CD4-positive, alpha-beta T cell treated with Interleukin-10 for 1 hour (primary cell): ENCODE measurements around the gene TEX11.
"Not testable (repeated sequence)": the region's sequence is repeated elsewhere in the genome, so short reads cannot be mapped to it uniquely, and the experiment has no call there.

Experiments used
- DNase-seq: peaks from one replicate; pipeline ENCODE4 v3.0.0-alpha.2; 2020

TEX11 gene

GRCh38 chrX:70569922-70570576 is 338.5 kb downstream of the TEX11 start:
- DNase-seq: not testable (repeated sequence)

DNA sequence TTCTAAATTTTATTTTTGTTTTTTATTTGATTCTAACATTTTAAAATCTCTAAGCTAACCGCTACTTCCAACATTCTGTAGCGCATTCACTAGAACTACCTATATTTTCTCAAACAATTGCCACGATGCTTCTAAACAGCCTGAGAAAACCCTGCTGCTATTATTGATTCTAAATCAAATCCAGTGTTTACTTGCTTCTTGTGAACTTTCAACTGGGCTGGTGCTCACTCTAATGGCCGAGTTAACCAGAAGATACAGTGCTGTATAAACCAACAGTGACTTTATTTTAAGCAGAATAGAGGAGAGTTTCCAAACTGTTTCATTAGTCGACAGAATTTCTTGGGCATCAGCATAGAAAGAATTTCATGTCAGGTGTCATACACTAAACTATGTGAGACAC is 353.6 kb downstream of the TEX11 start:
- no peak for DNase-seq

DNA sequence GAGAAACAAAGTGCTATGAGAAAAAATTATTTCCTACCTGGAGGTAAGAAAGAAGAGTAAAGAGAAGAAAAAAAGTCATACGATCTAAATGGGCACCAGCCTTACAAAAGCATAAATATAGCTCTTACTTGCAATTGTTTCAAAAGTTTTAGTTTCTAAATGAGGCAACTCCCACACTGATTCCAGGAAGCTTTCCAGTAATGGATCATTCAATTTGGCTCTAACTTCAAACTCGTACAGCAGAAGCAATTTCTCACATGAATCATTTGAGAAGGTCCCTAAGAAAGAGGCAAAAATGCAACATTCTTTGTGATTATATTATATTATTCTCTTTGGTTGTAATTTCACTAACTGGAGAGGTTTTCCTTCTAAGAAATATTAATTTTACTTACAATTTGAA is 354.0 kb downstream of the TEX11 start:
- DNase-seq: no peak

DNA sequence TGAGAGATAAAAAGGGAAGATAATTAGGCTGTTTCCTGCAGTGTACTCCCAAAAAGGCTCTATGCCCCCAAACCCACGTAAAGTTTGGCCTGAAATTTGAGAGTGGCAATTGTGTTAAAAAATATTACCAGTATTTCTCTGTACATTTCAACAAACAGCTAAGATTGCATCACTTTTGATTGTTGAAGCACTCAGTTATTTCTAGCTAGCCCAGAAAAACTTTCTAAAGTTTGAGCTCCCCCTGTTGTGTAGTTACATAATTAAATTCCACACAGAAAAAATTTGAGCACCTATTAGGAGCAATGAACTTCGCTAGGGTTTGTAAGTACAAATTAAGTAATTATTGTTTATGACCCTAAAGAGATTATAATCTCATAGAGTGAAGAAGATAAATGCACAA is 354.4 kb downstream of the TEX11 start:
- DNase-seq: peak; percentile 15

- DNase-seq: no peak
Measured at GRCh38 chrX:70553516-70553915, 355.0 kb downstream of the TEX11 start.

GRCh38 chrX:70552130-70552704 is 356.3 kb downstream of the TEX11 start:
- no peak for DNase-seq

DNA sequence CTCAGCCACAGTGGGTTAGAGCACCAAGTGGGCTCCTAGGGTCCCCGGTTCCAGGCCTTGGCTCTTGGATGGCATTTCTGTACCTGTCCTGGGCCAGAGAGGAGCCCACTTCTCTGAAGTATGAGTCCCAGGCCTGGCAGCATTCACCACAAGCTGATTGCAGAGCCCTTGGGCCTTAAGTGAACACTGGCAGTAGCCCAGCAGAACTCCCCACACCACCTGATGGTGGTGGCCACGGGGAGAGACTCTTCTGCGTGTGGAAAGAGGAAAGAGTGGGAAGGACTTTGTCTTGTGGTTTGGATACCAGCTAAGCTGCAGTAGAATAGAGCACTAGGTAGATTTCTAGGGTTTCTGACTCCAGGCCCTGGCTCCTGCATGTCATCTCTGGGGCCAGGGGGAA is 359.1 kb downstream of the TEX11 start:
- no peak for DNase-seq

DNA sequence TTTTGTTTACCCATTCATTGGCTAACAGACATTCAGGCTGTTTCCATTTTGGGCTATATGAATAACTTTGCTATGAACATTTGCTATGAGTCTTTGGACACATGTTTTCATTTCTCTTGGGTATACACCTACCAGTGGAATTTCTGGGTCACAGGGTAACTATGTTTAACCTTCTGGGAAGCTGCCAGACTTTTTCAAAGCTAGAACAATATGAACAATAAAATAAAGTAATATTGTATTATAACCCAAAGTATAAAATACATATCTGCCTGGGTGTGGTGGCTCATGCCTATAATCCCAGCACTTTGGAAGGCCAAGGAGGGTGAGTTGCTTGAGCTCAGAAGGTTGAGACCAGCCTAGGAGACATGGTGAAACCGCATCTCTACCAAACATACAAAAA is 373.3 kb downstream of the TEX11 start:
- no peak for DNase-seq

- no peak for DNase-seq
Measured at GRCh38 chrX:70527610-70528345, 380.7 kb downstream of the TEX11 start.

- no peak for DNase-seq
Measured at GRCh38 chrX:70527053-70527452, 381.5 kb downstream of the TEX11 start.

- DNase-seq: no peak
Measured at GRCh38 chrX:70525733-70526132, 382.8 kb downstream of the TEX11 start.

- not testable (repeated sequence) for DNase-seq
Measured at GRCh38 chrX:70515692-70516091, 392.8 kb downstream of the TEX11 start.

DNA sequence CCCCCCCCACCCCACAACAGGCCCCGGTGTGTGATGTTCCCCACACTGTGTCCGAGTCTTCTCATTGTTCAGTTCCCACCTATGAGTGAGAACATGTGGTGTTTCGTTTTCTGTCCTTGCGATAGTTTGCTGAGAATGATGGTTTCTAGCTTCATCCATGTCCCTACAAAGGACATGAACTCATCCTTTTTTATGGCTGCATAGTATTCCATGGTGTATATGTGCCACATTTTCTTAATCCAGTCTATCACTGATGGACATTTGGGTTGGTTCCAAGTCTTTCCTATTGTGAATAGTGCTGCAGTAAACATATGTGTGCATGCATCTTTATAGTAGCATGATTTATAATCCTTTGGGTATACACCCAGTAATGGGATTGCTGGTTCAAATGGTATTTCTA is 393.2 kb downstream of the TEX11 start:
- DNase-seq: not testable (repeated sequence)

DNA sequence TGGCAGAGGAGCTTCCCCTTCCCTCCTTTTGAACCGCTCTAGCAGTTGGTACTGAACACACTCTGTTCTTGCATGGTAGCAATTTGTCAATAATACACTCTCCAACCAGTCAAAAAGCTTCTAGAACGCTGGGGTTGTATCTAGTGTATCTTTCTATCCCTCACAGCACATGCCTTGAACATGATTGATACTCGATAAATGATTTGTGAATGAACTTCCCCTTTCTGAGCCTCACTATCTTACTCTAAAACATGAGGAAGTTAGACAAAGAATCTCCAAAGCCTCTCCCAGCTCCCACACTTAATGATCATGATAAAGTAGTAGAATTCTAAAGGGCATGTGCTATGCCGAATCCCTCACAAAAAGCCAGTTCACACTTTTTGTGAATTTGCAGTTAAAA is 399.4 kb downstream of the TEX11 start:
- no peak for DNase-seq

DNA sequence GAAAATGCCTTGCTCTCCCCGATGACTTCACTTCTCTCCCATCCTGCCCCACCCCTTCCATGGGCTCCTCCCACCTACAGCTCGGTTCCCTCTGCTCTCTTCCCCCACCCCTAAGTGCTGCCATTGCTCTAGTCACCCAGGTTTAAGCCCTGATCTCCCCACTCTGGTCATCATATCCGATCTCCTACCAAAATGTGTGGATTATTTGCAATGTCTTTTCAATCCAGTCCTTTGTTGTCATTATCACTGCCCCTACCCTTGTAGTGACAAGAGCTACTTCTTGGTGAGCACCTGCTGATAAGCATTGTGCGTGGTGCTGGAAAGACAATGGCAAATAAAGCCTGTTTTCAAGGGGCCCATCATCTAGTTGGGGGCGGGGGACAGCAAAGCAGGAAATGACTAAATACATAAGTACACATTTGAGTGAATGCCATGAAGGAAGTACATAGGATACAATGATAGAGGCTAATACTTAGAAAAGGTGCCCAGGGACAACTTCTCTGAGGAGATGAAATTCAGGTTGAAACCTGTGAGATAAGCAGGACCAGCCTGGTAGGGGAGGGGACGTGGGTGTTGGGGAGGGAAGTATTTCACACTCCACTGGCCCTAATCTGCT is 400.1 kb downstream of the TEX11 start:
- DNase-seq: no peak

- DNase-seq: no peak
Measured at GRCh38 chrX:70505451-70505841, 403.1 kb downstream of the TEX11 start.

- DNase-seq: no peak
Measured at GRCh38 chrX:70504772-70505450, 403.6 kb downstream of the TEX11 start.

- DNase-seq: no peak
Measured at GRCh38 chrX:70500826-70501225, 407.7 kb downstream of the TEX11 start.

GRCh38 chrX:70498129-70498528 is 410.4 kb downstream of the TEX11 start:
- no peak for DNase-seq

DNA sequence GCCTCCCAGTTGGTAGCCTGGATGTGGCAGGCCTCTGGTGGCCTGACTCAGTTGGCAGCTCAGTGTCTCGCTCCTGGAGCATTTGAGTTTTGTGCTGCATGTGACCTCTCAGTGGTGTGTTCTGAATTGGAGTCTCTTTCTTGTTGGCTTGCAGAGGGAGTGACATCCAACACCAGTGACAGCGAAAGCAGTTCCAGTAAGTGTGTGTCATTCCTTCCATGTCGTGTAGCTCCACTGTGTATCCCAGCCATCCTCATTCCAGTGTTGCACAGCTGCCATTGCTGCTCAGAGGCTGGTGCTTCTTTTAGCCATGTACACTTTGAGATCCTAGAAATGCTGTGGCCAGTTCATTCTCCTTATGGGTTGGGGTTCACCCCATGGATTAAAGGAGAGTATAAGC is 411.5 kb downstream of the TEX11 start:
- DNase-seq: no peak

GRCh38 chrX:70496491-70496890 is 412.0 kb downstream of the TEX11 start:
- no peak for DNase-seq

DNA sequence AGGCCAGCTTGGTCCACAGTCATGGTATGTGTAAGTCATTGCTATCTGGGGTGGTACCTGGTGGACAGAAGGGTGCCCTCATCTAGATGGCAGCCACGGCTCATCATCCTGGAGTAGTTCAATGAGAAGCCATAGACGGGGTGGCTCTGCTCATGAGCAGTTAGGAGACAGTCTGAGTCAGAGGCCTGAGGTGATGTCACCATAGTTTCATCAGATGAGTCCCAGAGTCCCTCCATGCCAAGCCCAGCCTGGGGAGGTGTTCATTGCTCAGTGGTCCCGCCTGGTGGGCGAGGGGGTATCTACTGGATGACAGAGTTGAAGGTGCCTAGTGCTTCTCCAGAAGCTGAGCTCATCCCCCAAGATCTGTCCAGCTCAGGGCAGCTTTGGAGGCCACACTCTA is 414.1 kb downstream of the TEX11 start:
- DNase-seq: no peak

DNA sequence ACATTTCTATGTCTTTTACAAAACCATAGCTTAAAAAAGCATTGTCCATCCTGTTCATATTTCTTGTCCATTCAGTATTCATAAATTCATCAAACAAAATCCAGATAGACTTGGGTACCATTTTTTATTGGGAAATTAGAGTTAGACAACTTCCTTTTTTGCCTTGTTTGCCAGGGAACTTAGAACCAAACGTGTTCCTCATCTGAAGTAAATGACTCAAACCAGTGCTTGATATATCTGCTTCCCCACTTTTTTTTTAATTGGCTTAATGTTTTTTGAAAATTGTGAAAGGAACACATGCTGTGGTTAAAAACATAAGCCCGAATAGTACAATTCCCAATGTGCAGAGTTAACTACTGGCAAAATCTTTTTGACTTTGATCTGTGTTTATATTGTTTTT is 419.7 kb downstream of the TEX11 start:
- no peak for DNase-seq
